Endothelial cell of umbilical vein (primary cell): ENCODE measurements around the gene FGF12. TPM values are rescaled to one million over a fixed set of nuclear protein-coding genes. Genes with fewer than 3 reads are reported as not detected.
A peak's percentile ranks its signal among the peaks of the same experiment; 100 is the strongest.

ENCODE experiments used
- BruUV-seq: library from RNA; stranded (reverse); fragments of 400-500 nt; replicated peaks from 2 replicates; lab custom pipeline; 2021; lab: Mats Ljungman, UMichigan
- CTCF ChIA-PET: fragments of 300-600, 350-600 bp; sonication (Branson Sonifier 250); formaldehyde crosslinking; loops from one replicate; lab custom pipeline; 2021; ENCODE audit warnings: antibody characterized with exemption, inconsistent platforms; lab: Charles Lee
- POLR2A ChIA-PET: fragments of 300-600, 350-600 bp; sonication (Branson Sonifier 250); formaldehyde crosslinking; loops from one replicate; lab custom pipeline; 2021; ENCODE audit warnings: antibody characterized with exemption, inconsistent platforms; lab: Charles Lee
- DNase-seq: peaks from one replicate; pipeline ENCODE4 v3.0.0-alpha.2; 2011; ENCODE audit warnings: low read depth, low spot score
- FAIRE-seq: peaks from 2 replicates; lab custom pipeline; 2011; peaks lifted over from hg19 to GRCh38; lab: Jason Lieb, UNC
- H2AFZ ChIP-seq: 2 replicates; pipeline ENCODE4 v1.6.0; 2012; ENCODE audit warnings: low read depth, low read length, control low read depth, inconsistent platforms
- H3K27ac ChIP-seq: 2 replicates; pipeline ENCODE4 v1.5.1; 2011; ENCODE audit warnings: low read depth, mild to moderate bottlenecking, control low read depth, low read length, moderate library complexity; ENCODE audit not compliant: insufficient read depth
- H3K27me3 ChIP-seq, 2 experiments: 2 replicates each; pipeline versions ENCODE4 v1.6.0 to v1.6.1; 2011; ENCODE audit warnings: low read length in 2 of 2, mixed read lengths in 1 of 2; ENCODE audit not compliant: control insufficient read depth in 2 of 2, insufficient read depth in 2 of 2
- H3K36me3 ChIP-seq, 2 experiments: 2 replicates in 1 of 2; 3 replicates in 1 of 2; pipeline ENCODE4 v1.5.1; 2011; ENCODE audit warnings: low read length in 2 of 2, mild to moderate bottlenecking in 1 of 2, moderate library complexity in 1 of 2; ENCODE audit not compliant: control insufficient read depth in 2 of 2, insufficient read depth in 2 of 2; ENCODE audit errors: extremely low read depth in 1 of 2
- H3K4me1 ChIP-seq: 3 replicates; pipeline ENCODE4 v1.5.1; 2011; ENCODE audit warnings: mild to moderate bottlenecking, low read length; ENCODE audit not compliant: control insufficient read depth, insufficient read depth; ENCODE audit errors: extremely low read depth
- H3K4me2 ChIP-seq: 2 replicates; pipeline ENCODE4 v1.6.1; 2011; ENCODE audit warnings: low read length, control low read depth, mixed read lengths; ENCODE audit not compliant: insufficient read depth
- H3K4me3 ChIP-seq, 3 experiments: fragments of 200-600 bp in 1 of 3; sonication (generic), shearing (Covaris generic) in 1 of 3; replicated peaks in 1 of 3; 2 replicates each; pipeline ENCODE4 v1.5.1; 2011 to 2016; ENCODE audit warnings: control low read depth in 3 of 3, low read length in 3 of 3, mild to moderate bottlenecking in 2 of 3, inconsistent platforms in 1 of 3, low read depth in 1 of 3, moderate library complexity in 1 of 3; ENCODE audit not compliant: insufficient read depth in 1 of 3
- H3K79me2 ChIP-seq: 2 replicates; pipeline ENCODE4 v1.6.0; 2012; ENCODE audit warnings: low read length, inconsistent platforms; ENCODE audit not compliant: control insufficient read depth, insufficient read depth
- H3K9ac ChIP-seq: replicated peaks from 2 replicates; pipeline ENCODE3; 2011; ENCODE audit warnings: low read length, control low read depth; ENCODE audit not compliant: insufficient read depth; ENCODE audit errors: extremely low read depth
- H3K9me1 ChIP-seq: replicated peaks from 3 replicates; pipeline ENCODE4 v1.6.0; 2011; ENCODE audit warnings: mild to moderate bottlenecking, low read length; ENCODE audit not compliant: control insufficient read depth, insufficient read depth; ENCODE audit errors: extremely low read depth
- H3K9me3 ChIP-seq: replicated peaks from 2 replicates; pipeline ENCODE4 v1.5.1; 2012; ENCODE audit warnings: low read length, inconsistent platforms; ENCODE audit not compliant: control insufficient read depth, insufficient read depth
- H4K20me1 ChIP-seq: replicated peaks from 2 replicates; pipeline ENCODE3; 2011; ENCODE audit warnings: mild to moderate bottlenecking, low read length; ENCODE audit not compliant: control insufficient read depth, insufficient read depth; ENCODE audit errors: extremely low read depth
- EZH2 ChIP-seq: IDR thresholded peaks from 2 replicates; pipeline ENCODE4 v1.6.1; 2012; ENCODE audit warnings: borderline replicate concordance, low read depth, mild to moderate bottlenecking, moderate library complexity, low read length, inconsistent platforms; ENCODE audit not compliant: severe bottlenecking
- FOS ChIP-seq: IDR thresholded peaks from 2 replicates; pipeline ENCODE4 v1.6.1; 2011; ENCODE audit warnings: mild to moderate bottlenecking, low read length, moderate library complexity, borderline replicate concordance; ENCODE audit not compliant: insufficient read depth
- MYC ChIP-seq: IDR thresholded peaks from one replicate; pipeline ENCODE4 v1.6.1; 2011; ENCODE audit warnings: mild to moderate bottlenecking, low read depth, low read length
- POLR2A ChIP-seq: IDR thresholded peaks from 2 replicates; pipeline ENCODE4 v1.6.1; 2012; ENCODE audit warnings: low read depth, mild to moderate bottlenecking, control low read depth, low read length
- POLR2AphosphoS5 ChIP-seq: IDR thresholded peaks from 2 replicates; pipeline ENCODE4 v1.6.1; 2012; ENCODE audit warnings: low read depth, mild to moderate bottlenecking, control low read depth, low read length, moderate library complexity; ENCODE audit not compliant: insufficient read depth
- dilution Hi-C: fragments of 300-500 bp; cut with MboI; formaldehyde crosslinking; loops from one replicate; pipeline ENCODE4 v1.15.0; 2019; ENCODE audit warnings: low sequenced_read_pairs; ENCODE audit not compliant: extremely low pct_ligation_motif_present
- intact Hi-C: fragments of 100-400 bp; cut with micrococcal nuclease; formaldehyde crosslinking; loops from one replicate; pipeline ENCODE4 v1.10.0; 2022
- polyA plus RNA-seq, 4 experiments: library from polyadenylated mRNA; depleted of rRNA in 3 of 4; stranded (reverse) in 3 of 4; unstranded in 1 of 4; fragments of >200 nt; gene quantifications; 2 replicates each; pipeline versions ENCODE4 v1.2.1 to v1.2.3, GENCODE V29; 2011 to 2012; ENCODE audit warnings: missing spikeins in 1 of 4
- total RNA-seq: library from RNA; stranded (reverse); gene quantifications from 2 replicates; pipeline ENCODE4 v1.2.3, GENCODE V29; 2021

FGF12 gene
- total and polyA plus RNA-seq, 2 donors (not counting 3 experiments of a cell fraction or from before 2014, with no cell fraction given), result 0.72 to 2.5 TPM

DNA sequence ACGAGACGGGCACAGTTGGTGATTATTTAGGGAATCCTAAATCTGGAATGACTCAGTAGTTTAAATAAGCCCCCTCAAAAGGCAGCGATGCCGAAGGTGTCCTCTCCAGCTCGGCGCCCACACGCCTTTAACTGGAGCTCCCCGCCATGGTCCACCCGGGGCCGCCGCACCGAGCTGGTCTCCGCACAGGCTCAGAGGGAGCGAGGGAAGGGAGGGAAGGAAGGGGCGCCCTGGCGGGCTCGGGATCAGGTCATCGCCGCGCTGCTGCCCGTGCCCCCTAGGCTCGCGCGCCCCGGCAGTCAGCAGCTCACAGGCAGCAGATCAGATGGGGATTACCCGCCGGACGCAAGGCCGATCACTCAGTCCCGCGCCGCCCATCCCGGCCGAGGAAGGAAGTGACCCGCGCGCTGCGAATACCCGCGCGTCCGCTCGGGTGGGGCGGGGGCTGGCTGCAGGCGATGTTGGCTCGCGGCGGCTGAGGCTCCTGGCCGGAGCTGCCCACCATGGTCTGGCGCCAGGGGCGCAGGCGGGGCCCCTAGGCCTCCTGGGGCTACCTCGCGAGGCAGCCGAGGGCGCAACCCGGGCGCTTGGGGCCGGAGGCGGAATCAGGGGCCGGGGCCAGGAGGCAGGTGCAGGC, 318.0 kb downstream of the FGF12 start:
- peak; percentile 71 for FAIRE-seq
- dilution Hi-C loops, result no loop called here
- CTCF ChIA-PET, result interaction anchor here (0.7 to 4.6 kb wide), 5 partner anchors 14 to 993 kb away, joined by 3 to 48 read pairs (median 5); no protein-coding TSS in a partner anchor

DNA sequence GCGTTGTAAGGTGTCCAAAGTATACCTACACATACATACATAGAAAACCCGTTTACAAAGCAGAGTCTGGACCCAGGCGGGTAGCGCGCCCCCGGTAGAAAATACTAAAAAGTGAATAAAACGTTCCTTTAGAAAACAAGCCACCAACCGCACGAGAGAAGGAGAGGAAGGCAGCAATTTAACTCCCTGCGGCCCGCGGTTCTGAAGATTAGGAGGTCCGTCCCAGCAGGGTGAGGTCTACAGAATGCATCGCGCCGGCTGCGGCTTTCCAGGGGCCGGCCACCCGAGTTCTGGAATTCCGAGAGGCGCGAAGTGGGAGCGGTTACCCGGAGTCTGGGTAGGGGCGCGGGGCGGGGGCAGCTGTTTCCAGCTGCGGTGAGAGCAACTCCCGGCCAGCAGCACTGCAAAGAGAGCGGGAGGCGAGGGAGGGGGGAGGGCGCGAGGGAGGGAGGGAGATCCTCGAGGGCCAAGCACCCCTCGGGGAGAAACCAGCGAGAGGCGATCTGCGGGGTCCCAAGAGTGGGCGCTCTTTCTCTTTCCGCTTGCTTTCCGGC, 318.6 kb downstream of the FGF12 start:
- Histone ChIP-seq H3K79me2 (no peaks in the 10 kb centered on the region), H3K4me2 (peak overlapping the region; percentile 83), H2AFZ (peak overlapping the region; percentile 74), H4K20me1 (no peaks in the 10 kb centered on the region), H3K9me1 (no peaks in the 10 kb centered on the region), H3K9ac (peak overlapping the region; percentile 73), H3K4me3 (peak overlapping the region; percentile 51 to 78 (median 63)), H3K27ac (no peak overlapping the region), H3K9me3 (no peaks in the 10 kb centered on the region), H3K4me1 (peaks cover 19% of the 10 kb centered on the region), H3K36me3 (no peaks in the 10 kb centered on the region), H3K27me3 (peaks cover 0 to 3% of the 10 kb centered on the region in 2 experiments)
- FAIRE-seq (peak; percentile 33), DNase-seq (peak; percentile 21)
- ChIA-PET CTCF (interaction anchor here (0.7 to 4.6 kb wide), 6 partner anchors 14 to 992 kb away, joined by 3 to 48 read pairs (median 6); no protein-coding TSS in a partner anchor), POLR2A (no interaction called here)
- dilution Hi-C loops, result no loop called here
- TF ChIP-seq POLR2A, result no peak
- peak; percentile 33 for TF ChIP-seq EZH2
- TF ChIP-seq POLR2AphosphoS5, result no peak
- TF ChIP-seq FOS, result no peak
- intact Hi-C loops, result loop anchor here (5.0 to 10.0 kb wide), 2 partner anchors 221 to 1174 kb away; no protein-coding TSS in a partner anchor
- BruUV-seq, result TSS peak; percentile 20

More for the DNA sequence above, 318.0 kb downstream of the FGF12 start:
- no TSS peak for BruUV-seq
- H3K9ac ChIP-seq, result peak overlapping the region; percentile 73
- peak overlapping the region; percentile 83 for H3K4me2 ChIP-seq
- H3K4me1 ChIP-seq, result peaks cover 20% of the 10 kb centered on the region
- intact Hi-C loops, result loop anchor here (5.0 to 10.0 kb wide), 2 partner anchors 222 to 1175 kb away; no protein-coding TSS in a partner anchor
- peak overlapping the region; percentile 51 to 78 (median 63) for H3K4me3 ChIP-seq
- peak; percentile 57 for DNase-seq
- peak overlapping the region; percentile 74 for H2AFZ ChIP-seq
- peaks cover 0 to 3% of the 10 kb centered on the region in 2 experiments for H3K27me3 ChIP-seq
- H3K9me3 ChIP-seq, result no peaks in the 10 kb centered on the region
- H3K79me2 ChIP-seq, result no peaks in the 10 kb centered on the region
- peak; percentile 41 for TF ChIP-seq POLR2AphosphoS5
- TF ChIP-seq FOS, result peak; percentile 25
- TF ChIP-seq MYC, result no peak
- H3K9me1 ChIP-seq, result no peaks in the 10 kb centered on the region
- H4K20me1 ChIP-seq, result no peaks in the 10 kb centered on the region
- H3K36me3 ChIP-seq, result no peaks in the 10 kb centered on the region
- H3K27ac ChIP-seq, result no peak overlapping the region
- POLR2A ChIA-PET, result no interaction called here
